PFSK-1 (cell line): ENCODE measurements around the gene SARDH.

Source experiments
- FOXP2 ChIP-seq: optimal IDR thresholded peaks from 2 replicates; pipeline ENCODE3; 2011; ENCODE audit warnings: borderline replicate concordance, control low read depth, inconsistent platforms; ENCODE audit not compliant: insufficient read depth; ENCODE audit errors: extremely low read length, extremely low read depth
- POLR2AphosphoS5 ChIP-seq: IDR thresholded peaks from 2 replicates; pipeline ENCODE4 v1.6.1; 2012; ENCODE audit warnings: low read depth, mild to moderate bottlenecking, control low read depth, low read length, moderate library complexity
- SIN3A ChIP-seq: IDR thresholded peaks from 2 replicates; pipeline ENCODE4 v1.6.1; 2012; ENCODE audit warnings: mild to moderate bottlenecking, low read length, moderate library complexity, borderline replicate concordance; ENCODE audit not compliant: insufficient read depth
- TAF1 ChIP-seq: IDR thresholded peaks from 2 replicates; pipeline ENCODE4 v1.6.1; 2012; ENCODE audit warnings: low read length, control low read depth, borderline replicate concordance; ENCODE audit not compliant: insufficient read depth
- TF ChIP-seq, protein P1 (sequence below), 2 experiments: IDR thresholded peaks; 2 replicates each; pipeline versions ENCODE4 v1.6.1 to v1.8.0; 2011 to 2012; ENCODE audit warnings: low read depth in 2 of 2, low read length in 2 of 2, control low read depth in 1 of 2, inconsistent platforms in 1 of 2, mild to moderate bottlenecking in 1 of 2, moderate library complexity in 1 of 2; ENCODE audit not compliant: insufficient read depth in 1 of 2

SARDH gene

DNA sequence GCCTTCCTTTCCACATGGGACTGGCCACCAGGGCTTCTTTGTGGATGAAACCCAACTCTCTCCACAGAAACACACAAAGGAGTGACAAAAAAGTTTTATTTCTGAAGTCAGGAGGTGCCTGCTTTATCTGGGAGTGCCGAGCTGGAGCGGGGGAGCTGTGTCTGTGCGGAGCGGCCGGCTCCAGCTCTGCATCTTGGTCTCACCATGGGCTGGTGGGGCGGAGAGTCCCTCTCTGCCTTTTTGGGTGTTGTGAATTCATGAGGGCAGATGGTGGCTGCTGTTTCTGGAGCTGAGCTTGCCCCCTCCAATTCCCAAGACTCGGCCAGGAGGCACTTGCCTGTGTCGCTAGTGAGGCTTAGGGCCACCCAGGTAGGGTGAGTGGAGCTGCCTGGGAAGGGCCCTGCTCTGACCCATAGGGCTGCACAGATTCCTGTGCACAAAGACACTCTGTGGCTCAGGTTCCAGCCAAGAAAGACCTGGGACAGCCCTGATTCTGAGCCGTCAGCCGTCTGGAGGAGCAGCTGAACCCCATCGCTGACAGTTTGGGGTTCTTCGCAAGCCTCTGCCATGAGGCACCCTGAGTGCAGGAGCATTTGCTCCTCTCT is 100.6 kb downstream of the SARDH start:
- TF ChIP-seq TAF1 (no peak), POLR2AphosphoS5 (no peak), FOXP2 (no peak), SIN3A (no peak)
- TF ChIP-seq, protein P1, sequence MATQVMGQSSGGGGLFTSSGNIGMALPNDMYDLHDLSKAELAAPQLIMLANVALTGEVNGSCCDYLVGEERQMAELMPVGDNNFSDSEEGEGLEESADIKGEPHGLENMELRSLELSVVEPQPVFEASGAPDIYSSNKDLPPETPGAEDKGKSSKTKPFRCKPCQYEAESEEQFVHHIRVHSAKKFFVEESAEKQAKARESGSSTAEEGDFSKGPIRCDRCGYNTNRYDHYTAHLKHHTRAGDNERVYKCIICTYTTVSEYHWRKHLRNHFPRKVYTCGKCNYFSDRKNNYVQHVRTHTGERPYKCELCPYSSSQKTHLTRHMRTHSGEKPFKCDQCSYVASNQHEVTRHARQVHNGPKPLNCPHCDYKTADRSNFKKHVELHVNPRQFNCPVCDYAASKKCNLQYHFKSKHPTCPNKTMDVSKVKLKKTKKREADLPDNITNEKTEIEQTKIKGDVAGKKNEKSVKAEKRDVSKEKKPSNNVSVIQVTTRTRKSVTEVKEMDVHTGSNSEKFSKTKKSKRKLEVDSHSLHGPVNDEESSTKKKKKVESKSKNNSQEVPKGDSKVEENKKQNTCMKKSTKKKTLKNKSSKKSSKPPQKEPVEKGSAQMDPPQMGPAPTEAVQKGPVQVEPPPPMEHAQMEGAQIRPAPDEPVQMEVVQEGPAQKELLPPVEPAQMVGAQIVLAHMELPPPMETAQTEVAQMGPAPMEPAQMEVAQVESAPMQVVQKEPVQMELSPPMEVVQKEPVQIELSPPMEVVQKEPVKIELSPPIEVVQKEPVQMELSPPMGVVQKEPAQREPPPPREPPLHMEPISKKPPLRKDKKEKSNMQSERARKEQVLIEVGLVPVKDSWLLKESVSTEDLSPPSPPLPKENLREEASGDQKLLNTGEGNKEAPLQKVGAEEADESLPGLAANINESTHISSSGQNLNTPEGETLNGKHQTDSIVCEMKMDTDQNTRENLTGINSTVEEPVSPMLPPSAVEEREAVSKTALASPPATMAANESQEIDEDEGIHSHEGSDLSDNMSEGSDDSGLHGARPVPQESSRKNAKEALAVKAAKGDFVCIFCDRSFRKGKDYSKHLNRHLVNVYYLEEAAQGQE (IDR thresholded peaks at IDR 0.05; ENCODE audit: insufficient read depth in 1 of 2, low read depth in 2 of 2, low read length in 2 of 2) = no peak

DNA sequence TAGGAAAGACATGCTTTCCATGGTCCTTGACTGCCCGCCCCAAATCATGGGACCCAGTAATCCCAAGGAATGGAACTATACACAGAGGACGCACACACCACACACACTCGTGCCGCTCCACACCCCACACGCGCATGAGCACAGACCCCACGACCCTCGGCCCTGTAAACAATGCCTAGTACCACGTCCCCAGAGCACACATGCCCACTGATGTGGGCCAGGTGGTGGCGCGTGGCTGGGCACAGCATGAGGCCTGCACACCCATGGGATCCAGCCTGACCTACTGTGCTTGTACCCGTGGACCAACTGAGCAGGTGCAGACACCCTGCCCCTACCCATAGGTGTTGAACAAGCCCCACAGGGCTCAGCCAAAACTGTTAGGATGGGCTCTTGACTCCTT is 101.2 kb downstream of the SARDH start:
- TF ChIP-seq, protein P1 (IDR thresholded peaks at IDR 0.05; ENCODE audit: insufficient read depth in 1 of 2, low read depth in 2 of 2, low read length in 2 of 2) = no peak

DNA sequence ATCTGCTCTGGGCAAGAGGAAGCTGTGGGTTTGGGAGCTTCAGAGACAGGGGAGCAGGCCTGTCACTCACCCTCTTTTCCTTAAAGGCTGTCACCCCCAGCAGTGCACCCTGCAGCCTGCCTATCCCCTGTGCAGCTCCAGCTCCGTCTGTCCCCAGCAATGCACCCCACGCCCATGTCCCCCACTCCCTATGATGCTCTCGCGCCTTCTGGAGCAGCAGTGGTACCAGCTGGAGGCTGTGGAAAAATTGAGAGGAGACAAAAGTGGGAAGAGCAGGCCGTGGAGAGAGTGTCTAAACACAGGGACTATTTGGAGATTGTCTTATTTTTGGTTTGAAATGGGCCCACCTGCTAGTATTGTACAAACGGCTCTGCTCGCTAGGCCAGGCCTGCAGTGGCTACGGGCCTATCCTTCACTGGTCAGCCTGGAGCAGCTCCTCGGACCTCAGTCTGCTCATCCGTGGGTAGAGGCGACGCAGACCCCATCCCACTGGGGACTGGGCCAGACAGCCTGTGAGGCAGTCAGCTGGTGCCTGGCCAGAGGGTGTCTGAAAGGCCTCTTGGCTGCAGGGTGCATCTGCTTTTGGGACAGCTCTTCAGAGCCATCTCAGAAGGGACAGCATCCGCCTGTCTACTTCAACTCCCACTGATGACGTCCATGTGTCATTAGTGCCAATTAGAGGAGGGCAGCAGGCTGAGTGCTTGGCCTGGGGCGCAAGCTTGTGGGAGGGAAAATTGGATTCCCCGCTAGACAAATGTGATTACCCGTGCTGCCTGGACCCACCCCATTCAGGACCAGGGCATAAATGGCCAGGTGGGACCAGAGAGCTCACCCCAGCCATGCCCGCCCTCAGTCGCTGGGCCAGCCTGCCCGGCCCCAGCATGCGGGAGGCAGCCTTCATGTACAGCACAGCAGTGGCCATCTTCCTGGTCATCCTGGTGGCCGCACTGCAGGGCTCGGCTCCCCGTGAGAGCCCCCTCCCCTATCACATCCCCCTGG is 102.3 kb downstream of the SARDH start, which contains the start of gene DBH:
DBH (plus strand) TSS at position 831 of the 999 bp plus-strand sequence; CDS start at position 840, 9 bp downstream.
- TF ChIP-seq POLR2AphosphoS5 (no peak), FOXP2 (no peak), TAF1 (no peak), SIN3A (no peak)
- TF ChIP-seq, protein P1 (IDR thresholded peaks at IDR 0.05; ENCODE audit: insufficient read depth in 1 of 2, low read depth in 2 of 2, low read length in 2 of 2) = no peak

DNA sequence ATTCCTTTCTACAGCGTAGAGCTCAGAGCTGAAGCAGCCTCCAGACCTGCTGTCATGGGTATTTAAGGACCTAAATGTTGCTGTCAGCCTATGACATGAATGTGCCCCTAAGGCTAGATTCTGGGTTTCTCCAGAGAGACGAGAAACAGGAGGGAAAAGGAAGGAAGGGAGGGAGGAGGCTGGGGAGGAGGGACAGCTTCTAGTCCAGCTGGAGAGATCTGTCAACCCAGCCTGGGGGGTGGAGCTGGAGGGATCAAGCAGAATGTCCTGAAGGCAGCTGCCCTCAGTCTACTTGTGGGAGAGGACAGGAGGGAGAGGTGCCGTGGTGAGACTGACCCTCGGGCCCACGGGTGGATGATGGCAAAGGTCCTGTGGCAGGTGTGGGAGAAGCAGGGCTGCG is 103.1 kb downstream of the SARDH start:
- no peak for TF ChIP-seq SIN3A

DNA sequence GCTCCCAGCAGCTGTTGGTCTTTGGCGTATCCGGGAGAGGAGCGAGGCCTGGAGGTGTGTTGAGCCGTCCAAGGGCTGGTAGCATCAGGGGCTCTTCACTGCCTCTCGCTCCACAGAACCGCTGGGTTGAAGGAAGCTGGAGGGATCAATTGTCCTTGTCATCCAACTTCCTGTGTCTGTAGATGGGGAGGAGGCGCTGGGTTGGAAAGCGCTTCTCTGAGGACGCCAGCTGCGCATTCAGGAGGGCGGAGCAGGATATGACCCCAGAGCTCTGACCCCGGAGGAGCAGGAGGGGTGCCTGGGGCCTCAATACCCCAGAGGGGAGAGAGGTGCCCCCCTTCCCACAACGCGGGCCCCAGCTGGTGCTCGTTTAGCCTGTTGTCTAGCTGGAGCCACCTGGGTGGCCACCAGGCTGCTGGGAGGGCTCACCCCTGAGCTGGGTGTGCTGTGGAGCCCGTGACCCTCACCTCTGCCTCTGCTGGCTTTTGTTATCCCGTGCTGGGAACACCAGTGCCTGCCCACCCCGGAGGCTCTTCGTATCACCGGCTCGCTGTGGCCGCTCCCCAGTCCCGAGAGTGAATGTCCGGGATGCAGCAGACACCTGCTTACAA is 104.0 kb downstream of the SARDH start:
- TF ChIP-seq POLR2AphosphoS5 = no peak
- TF ChIP-seq TAF1 = no peak

DNA sequence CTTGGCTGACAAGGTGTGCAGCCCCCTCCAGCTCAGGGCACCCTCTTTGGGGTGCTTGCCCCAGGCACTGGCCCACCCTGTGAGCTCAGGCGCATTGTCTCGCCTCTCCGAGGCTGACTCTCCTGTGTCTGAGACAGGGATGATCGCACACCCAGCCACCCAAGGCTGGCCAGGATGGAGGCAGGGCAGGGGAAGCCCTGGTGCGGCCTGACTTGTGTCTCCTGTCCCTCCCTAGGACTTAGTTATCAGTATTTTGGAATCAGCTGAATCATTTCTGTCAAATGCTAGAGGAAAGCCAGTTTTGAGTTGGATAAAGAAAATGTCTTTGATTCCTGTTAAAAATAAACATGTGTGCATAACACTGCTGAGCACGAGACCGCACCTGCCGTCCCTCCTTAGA is 104.5 kb downstream of the SARDH start:
- TF ChIP-seq, protein P1 (IDR thresholded peaks at IDR 0.05; ENCODE audit: insufficient read depth in 1 of 2, low read depth in 2 of 2, low read length in 2 of 2) = no peak
- TF ChIP-seq TAF1 (no peak), POLR2AphosphoS5 (no peak), FOXP2 (no peak), SIN3A (no peak)
